CD4-positive, CD25-positive, alpha-beta regulatory T cell (primary cell): Measurements from ENCODE around the gene CCDC187. TPM values are rescaled to one million over a fixed set of nuclear protein-coding genes. Genes with fewer than 3 reads are reported as not detected.
A peak's percentile ranks its signal among the peaks of the same experiment; 100 is the strongest.
"Not testable (repeated sequence)": the region's sequence is repeated elsewhere in the genome, so short reads cannot be mapped to it uniquely, and the experiment has no call there.

Source experiments
- ATAC-seq, 2 donors: fragments of 150-1000 bp; cut with Tn5 transposase; one replicate each; pipeline ENCODE4 v1.10.0; 2021; ENCODE audit warnings: low read depth in 2 of 2, moderate number of reproducible peaks in 2 of 2, moderate library complexity in 1 of 2
- DNase-seq, 3 donors: peaks; one replicate each; pipeline versions ENCODE4 v3.0.0 to v3.0.0-alpha.2; 2012 to 2022; ENCODE audit warnings: mixed read lengths in 1 of 3
- H3K27ac ChIP-seq: one replicate; pipeline ENCODE4 v1.7.0; 2013; ENCODE audit warnings: mild to moderate bottlenecking, low read length; ENCODE audit not compliant: insufficient read depth, poor library complexity, severe bottlenecking
- H3K27me3 ChIP-seq: one replicate; pipeline ENCODE4 v1.7.0; 2013; ENCODE audit warnings: low read length; ENCODE audit not compliant: control insufficient read depth, insufficient read depth
- H3K36me3 ChIP-seq: one replicate; pipeline ENCODE4 v1.7.0; 2013; ENCODE audit warnings: mild to moderate bottlenecking, low read length, moderate library complexity; ENCODE audit not compliant: control insufficient read depth, insufficient read depth
- H3K4me1 ChIP-seq: 2 replicates; pipeline ENCODE4 v1.7.0; 2013; ENCODE audit warnings: mild to moderate bottlenecking, low read length; ENCODE audit not compliant: insufficient read depth, control insufficient read depth, poor library complexity, severe bottlenecking
- H3K4me3 ChIP-seq: one replicate; pipeline ENCODE4 v1.7.0; 2013; ENCODE audit warnings: low read depth, mild to moderate bottlenecking, low read length, moderate library complexity
- H3K9me3 ChIP-seq, 2 experiments: 1 replicate in 1 of 2; 2 replicates in 1 of 2; pipeline ENCODE4 v1.7.0; 2013; ENCODE audit warnings: low read length in 2 of 2, mild to moderate bottlenecking in 1 of 2, moderate library complexity in 1 of 2; ENCODE audit not compliant: control insufficient read depth in 2 of 2
- H3K27ac Mint-ChIP-seq, 3 donors: one replicate each; pipeline ENCODE4 v1.8.0; 2020 to 2022; ENCODE audit warnings: mild to moderate bottlenecking in 3 of 3, mixed read lengths in 3 of 3, moderate library complexity in 2 of 3
- H3K27me3 Mint-ChIP-seq: one replicate; pipeline ENCODE4 v1.8.0; 2022; ENCODE audit warnings: mild to moderate bottlenecking, mixed read lengths
- H3K36me3 Mint-ChIP-seq: one replicate; pipeline ENCODE4 v1.8.0; 2020; ENCODE audit warnings: mixed read lengths
- H3K4me1 Mint-ChIP-seq, 4 donors: one replicate each; pipeline ENCODE4 v1.8.0; 2020 to 2022; ENCODE audit warnings: mixed read lengths in 4 of 4, mild to moderate bottlenecking in 1 of 4
- H3K4me3 Mint-ChIP-seq, 4 donors: one replicate each; pipeline ENCODE4 v1.8.0; 2020 to 2022; ENCODE audit warnings: mild to moderate bottlenecking in 4 of 4, mixed read lengths in 4 of 4, moderate library complexity in 3 of 4
- H3K9me3 Mint-ChIP-seq, 7 donors: one replicate each; pipeline ENCODE4 v1.8.0; 2020 to 2022; ENCODE audit warnings: mixed read lengths in 7 of 7, mild to moderate bottlenecking in 3 of 7, moderate library complexity in 2 of 7
- polyA plus RNA-seq, 4 donors: library from polyadenylated mRNA; unstranded; fragments of 300-500 nt; fragmentation: Illumina TruSeq; gene quantifications; one replicate each; pipeline ENCODE4 v1.2.3, GENCODE V29; 2021
- total RNA-seq: library from RNA; stranded (reverse); gene quantifications from one replicate; pipeline ENCODE4 v1.2.3, GENCODE V29; 2022

The CCDC187 gene
- total and polyA plus RNA-seq, 5 donors from 2014 or later = not detected

DNA sequence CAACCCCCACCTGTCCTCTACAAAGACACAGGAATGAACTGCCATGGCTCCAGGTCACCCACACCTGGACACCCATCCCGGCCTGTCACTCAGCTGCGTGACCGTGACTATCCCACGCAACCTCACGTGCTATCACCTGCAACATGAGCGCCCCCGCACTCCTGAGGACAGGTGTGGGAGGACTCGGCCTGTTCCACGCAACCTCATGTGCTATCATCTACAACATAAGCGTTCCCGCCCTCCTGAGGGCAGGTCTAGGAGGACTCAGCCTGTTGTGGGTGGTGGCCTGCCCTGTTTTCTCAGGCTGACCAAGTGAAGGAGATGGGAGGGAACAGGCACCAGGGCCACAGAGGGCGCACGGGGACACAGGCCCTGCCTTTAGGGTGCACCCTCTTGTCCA, 62.4 kb downstream of the CCDC187 start:
- Histone ChIP-seq H3K36me3 (no peaks in the 10 kb centered on the region), H3K27ac (no peak overlapping the region), H3K4me1 (peaks cover 36% of the 10 kb centered on the region), H3K4me3 (no peak overlapping the region), H3K9me3 (no peaks in the 10 kb centered on the region), H3K27me3 (no peaks in the 10 kb centered on the region)
- H3K27me3 Mint-ChIP-seq = no peaks in the 10 kb centered on the region
- H3K4me1 Mint-ChIP-seq = peaks cover 19 to 72% (median 32%) of the 10 kb centered on the region in 4 donors
- no peak for ATAC-seq
- H3K4me3 Mint-ChIP-seq = peak overlapping the region in 2 of 4 donors; percentile 21 to 25
- no peaks in the 10 kb centered on the region for H3K36me3 Mint-ChIP-seq
- DNase-seq = no peak
- no peak overlapping the region for H3K27ac Mint-ChIP-seq
- no peaks in the 10 kb centered on the region for H3K9me3 Mint-ChIP-seq

DNA sequence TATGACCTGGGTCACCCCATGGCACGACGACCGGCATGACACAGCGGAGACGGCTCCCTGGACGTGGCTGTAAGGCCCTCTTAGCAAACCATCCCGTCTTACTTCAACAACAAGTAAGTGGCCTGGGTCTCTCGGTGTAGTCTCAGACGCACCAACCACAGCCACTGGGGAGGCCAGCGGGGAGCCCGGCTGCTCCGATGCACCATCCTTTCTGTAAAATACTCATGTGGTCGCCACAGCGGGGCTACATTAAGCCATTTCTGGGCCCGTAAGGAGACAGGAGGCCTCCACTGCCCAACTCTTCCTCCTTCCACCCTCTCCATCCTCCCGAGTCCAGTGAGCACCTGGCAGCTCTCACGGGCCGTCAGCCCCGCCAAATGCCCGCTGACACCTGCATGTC, 63.0 kb downstream of the CCDC187 start:
- H3K4me3 Mint-ChIP-seq = peak overlapping the region in 1 of 4 donors; percentile 25
- Histone ChIP-seq H3K4me1 (peaks cover 33% of the 10 kb centered on the region), H3K9me3 (no peaks in the 10 kb centered on the region), H3K27me3 (no peaks in the 10 kb centered on the region), H3K27ac (no peak overlapping the region), H3K36me3 (peaks cover 4% of the 10 kb centered on the region), H3K4me3 (no peak overlapping the region)
- H3K9me3 Mint-ChIP-seq = no peaks in the 10 kb centered on the region
- H3K4me1 Mint-ChIP-seq = peaks cover 19 to 68% (median 32%) of the 10 kb centered on the region in 4 donors
- no peak for ATAC-seq
- no peak overlapping the region for H3K27ac Mint-ChIP-seq
- no peaks in the 10 kb centered on the region for H3K36me3 Mint-ChIP-seq
- no peaks in the 10 kb centered on the region for H3K27me3 Mint-ChIP-seq
- DNase-seq = no peak

DNA sequence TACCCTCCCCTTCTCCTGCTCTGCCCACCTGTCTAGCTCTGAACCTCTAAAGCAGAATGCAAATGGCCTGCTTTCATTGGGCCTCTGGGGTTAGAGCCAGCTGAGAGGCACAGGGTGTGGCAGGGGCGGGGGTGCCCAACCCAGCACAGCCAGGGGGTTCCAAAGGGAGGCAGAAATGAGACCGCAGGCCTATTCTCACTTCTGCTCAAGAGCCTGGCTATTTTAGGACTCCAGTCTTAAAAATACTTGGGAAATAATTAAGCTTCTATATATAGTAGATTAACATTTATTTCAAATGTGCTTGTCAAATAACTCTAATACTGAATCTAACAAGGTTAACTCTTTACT, 63.9 kb downstream of the CCDC187 start:
- no peak for ATAC-seq
- Histone ChIP-seq H3K27ac (no peak overlapping the region), H3K4me3 (no peak overlapping the region), H3K27me3 (no peaks in the 10 kb centered on the region), H3K36me3 (peaks cover 10% of the 10 kb centered on the region), H3K9me3 (no peaks in the 10 kb centered on the region), H3K4me1 (peaks cover 29% of the 10 kb centered on the region)
- Mint-ChIP-seq H3K9me3 (no peaks in the 10 kb centered on the region), H3K36me3 (peaks cover 3% of the 10 kb centered on the region), H3K27ac (no peak overlapping the region), H3K4me1 (peaks cover 19 to 66% (median 31%) of the 10 kb centered on the region in 4 donors), H3K27me3 (no peaks in the 10 kb centered on the region), H3K4me3 (no peak overlapping the region)
- no peak for DNase-seq

DNA sequence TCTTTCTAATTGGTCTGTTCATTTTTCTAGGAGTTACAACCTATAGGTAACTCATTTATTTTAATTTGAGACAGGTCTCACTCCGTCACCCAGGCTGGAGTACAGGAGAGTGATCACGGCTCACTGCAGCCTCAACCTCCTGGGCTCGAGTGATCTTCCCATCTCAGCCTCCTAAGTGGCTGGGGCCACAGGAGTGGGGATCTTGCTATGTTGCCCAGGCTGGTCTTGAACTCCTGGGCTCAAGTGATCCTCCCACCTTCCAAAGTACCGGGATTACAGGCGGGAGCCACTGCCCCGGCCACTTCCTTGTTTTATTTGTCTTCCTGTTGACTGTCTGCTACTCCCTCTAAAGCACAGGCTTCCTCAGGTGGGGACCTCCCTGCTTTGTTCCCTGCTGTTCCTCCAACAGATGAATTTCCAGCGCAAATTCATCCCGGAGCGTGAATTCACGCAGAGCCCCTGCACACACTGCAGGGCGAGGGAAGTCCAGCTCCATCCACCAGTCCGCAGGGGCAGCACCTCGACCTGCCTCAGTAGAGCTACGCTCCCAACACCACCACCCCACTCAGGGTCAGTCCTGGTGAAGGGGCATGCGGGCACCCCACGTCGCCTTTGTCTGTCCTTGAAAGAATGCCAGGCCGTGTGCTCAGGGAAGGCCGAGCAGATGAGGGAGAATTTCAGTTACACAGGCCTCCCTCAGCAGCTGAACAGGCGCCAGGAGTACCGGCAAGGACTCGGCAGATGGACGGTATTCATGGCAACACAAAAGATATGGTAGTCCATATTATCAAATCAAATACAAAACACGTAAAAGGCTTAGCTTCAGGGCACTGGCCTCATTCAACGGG, 64.5 kb downstream of the CCDC187 start:
- no peak overlapping the region for H3K27ac ChIP-seq
- H3K4me1 ChIP-seq = peaks cover 23% of the 10 kb centered on the region
- Mint-ChIP-seq H3K9me3 (no peaks in the 10 kb centered on the region), H3K36me3 (peaks cover 6% of the 10 kb centered on the region), H3K27ac (peak overlapping the region in 1 of 3 donors; percentile 94), H3K27me3 (no peaks in the 10 kb centered on the region), H3K4me3 (peak overlapping the region in 1 of 4 donors; percentile 29), H3K4me1 (peaks cover 13 to 65% (median 27%) of the 10 kb centered on the region in 4 donors)
- no peak overlapping the region for H3K4me3 ChIP-seq
- ATAC-seq = no peak
- no peak for DNase-seq
- H3K36me3 ChIP-seq = peaks cover 10% of the 10 kb centered on the region
- H3K9me3 ChIP-seq = no peaks in the 10 kb centered on the region
- H3K27me3 ChIP-seq = no peaks in the 10 kb centered on the region

DNA sequence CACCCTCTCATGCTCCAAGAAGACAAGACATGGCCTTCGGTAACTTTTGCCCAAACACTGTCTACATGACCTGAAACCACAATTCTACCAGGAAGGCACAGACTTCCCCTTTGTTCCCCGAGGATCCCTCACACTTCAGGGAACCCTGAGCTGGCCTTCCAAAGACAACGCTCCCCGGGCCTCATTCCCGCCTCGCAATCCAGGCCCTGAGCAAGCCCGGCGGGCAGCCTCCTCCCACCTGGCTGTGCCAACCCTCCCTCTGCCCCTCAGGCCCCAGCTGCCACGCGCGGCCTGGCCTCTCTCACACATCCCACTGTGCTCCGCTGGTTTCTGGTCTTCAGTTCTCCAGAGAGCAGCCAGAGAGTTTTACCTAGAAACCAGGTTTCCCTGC, 65.6 kb downstream of the CCDC187 start:
- H3K27me3 Mint-ChIP-seq = no peaks in the 10 kb centered on the region
- H3K4me3 Mint-ChIP-seq = no peak overlapping the region
- H3K36me3 ChIP-seq = peaks cover 10% of the 10 kb centered on the region
- H3K4me3 ChIP-seq = no peak overlapping the region
- H3K27me3 ChIP-seq = no peaks in the 10 kb centered on the region
- peaks cover 9% of the 10 kb centered on the region for H3K36me3 Mint-ChIP-seq
- no peak overlapping the region for H3K27ac ChIP-seq
- ATAC-seq = no peak
- peak overlapping the region in 1 of 3 donors; percentile 20 for H3K27ac Mint-ChIP-seq
- no peak for DNase-seq
- no peaks in the 10 kb centered on the region for H3K9me3 ChIP-seq
- peaks cover 13% of the 10 kb centered on the region for H3K4me1 ChIP-seq
- no peaks in the 10 kb centered on the region for H3K9me3 Mint-ChIP-seq
- peaks cover 3 to 64% (median 22%) of the 10 kb centered on the region in 4 donors for H3K4me1 Mint-ChIP-seq

DNA sequence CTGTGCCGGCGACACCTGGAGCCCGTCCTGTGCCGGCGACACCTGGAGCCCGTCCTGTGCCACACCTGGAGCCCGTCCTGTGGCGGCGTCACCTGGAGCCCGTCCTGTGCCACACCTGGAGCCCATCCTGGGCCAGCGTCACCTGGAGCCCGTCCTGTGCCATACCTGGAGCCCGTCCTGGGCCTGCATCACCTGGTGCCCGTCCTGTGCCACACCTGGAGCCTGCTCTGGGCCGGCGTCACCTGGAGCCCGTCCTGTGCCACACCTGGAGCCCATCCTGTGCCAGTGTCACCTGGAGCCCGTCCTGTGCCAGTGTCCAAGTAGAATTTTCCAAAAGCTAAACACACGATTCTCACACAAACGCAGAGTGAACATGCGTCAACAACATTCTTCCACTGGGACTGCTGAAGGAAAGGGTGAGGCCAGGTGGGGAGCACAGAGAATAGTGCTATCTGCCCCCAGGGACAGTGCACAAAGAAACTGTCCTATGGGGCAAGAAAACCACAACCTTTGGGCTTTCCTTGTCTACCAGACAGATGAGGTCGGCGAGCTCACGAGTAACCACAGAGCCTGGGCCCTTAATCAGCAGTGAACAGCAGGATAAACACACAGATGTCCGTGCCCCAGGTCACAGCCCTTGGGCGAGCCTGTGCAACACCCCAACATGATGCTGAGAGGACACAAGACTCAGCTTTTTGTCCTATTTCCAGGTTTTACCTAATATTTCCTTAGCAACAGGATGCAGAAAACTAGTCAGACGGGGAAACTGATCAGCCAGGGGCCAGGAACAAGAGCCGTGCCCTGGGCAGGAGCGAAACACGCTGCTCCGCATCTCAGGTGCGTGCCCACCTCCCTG, 66.2 kb downstream of the CCDC187 start:
- H3K27ac Mint-ChIP-seq = no peak overlapping the region
- H3K4me1 Mint-ChIP-seq = peaks cover 0 to 64% (median 17%) of the 10 kb centered on the region in 4 donors
- no peaks in the 10 kb centered on the region for H3K27me3 Mint-ChIP-seq
- Histone ChIP-seq H3K27me3 (no peaks in the 10 kb centered on the region), H3K9me3 (no peaks in the 10 kb centered on the region), H3K36me3 (peaks cover 10% of the 10 kb centered on the region), H3K27ac (no peak overlapping the region), H3K4me3 (no peak overlapping the region), H3K4me1 (peaks cover 6% of the 10 kb centered on the region)
- no peak for ATAC-seq
- peaks cover 11% of the 10 kb centered on the region for H3K36me3 Mint-ChIP-seq
- H3K9me3 Mint-ChIP-seq = no peaks in the 10 kb centered on the region
- H3K4me3 Mint-ChIP-seq = no peak overlapping the region
- DNase-seq = no peak

DNA sequence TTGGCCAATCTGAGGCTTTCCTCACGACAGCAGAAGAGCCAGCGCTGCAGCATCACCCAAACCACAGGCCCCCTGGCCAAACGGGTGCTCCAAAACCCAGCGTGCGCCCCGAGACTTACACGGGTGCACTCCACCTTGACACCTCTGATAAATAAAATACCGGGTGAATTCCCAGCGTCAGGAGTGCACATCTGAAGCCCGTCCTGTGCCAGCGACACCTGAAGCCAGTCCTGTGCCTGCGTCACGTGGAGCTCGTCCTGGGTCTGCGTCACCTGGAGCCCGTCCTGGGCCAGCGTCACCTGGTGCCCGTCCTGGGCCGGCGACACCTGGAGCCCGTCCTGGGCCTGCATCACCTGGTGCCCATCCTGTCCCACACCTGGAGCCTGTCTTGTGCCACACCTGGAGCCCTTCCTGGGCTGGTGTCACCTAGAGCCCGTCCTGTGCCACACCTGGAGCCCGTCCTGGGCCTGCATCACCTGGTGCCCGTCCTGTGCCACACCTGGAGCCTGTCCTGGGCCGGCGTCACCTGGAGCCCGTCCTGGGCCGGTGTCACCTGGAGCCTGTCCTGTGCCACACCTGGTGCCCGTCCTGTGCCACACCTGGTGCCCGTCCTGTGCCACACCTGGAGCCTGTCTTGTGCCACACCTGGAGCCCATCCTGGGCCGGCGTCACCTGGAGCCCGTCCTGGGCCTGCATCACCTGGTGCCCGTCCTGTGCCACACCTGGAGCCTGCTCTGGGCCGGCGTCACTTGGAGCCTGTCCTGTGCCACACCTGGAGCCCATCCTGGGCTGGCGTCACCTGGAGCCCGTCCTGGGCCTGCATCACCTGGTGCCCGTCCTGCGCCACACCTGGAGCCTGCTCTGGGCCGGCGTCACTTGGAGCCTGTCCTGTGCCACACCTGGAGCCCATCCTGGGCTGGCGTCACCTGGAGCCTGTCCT, 67.2 kb downstream of the CCDC187 start:
- H3K4me3 Mint-ChIP-seq, ATAC-seq, H3K27me3 ChIP-seq, H3K4me1 ChIP-seq, DNase-seq, H3K9me3 Mint-ChIP-seq, H3K27ac Mint-ChIP-seq, H3K9me3 ChIP-seq, H3K27me3 Mint-ChIP-seq, H3K4me3 ChIP-seq, H3K27ac ChIP-seq: not testable (repeated sequence)
- H3K4me1 Mint-ChIP-seq = peaks cover 3 to 62% (median 20%) of the 10 kb centered on the region in 4 donors
- peaks cover 10% of the 10 kb centered on the region for H3K36me3 ChIP-seq
- peaks cover 11% of the 10 kb centered on the region for H3K36me3 Mint-ChIP-seq
